Activated naive CD4-positive, alpha-beta T cell treated with anti-CD3 and anti-CD28 coated beads for 36 hours (primary cell): ENCODE measurements around the gene UPF2. TPM values are rescaled to one million over a fixed set of nuclear protein-coding genes. Genes with fewer than 3 reads are reported as not detected.

Experiments
- CTCF ChIA-PET: fragments of 350-600 bp; sonication (Branson Sonifier 250); formaldehyde crosslinking; loops from one replicate; lab custom pipeline; 2021; ENCODE audit warnings: antibody characterized with exemption; lab: Charles Lee
- DNase-seq: peaks from one replicate; pipeline ENCODE4 v3.0.0-alpha.2; 2020
- H3K27ac Mint-ChIP-seq: one replicate; pipeline ENCODE4 v1.8.0; 2021; ENCODE audit warnings: mild to moderate bottlenecking, mixed read lengths
- H3K27me3 Mint-ChIP-seq: one replicate; pipeline ENCODE4 v1.8.0; 2021; ENCODE audit warnings: low read depth, mixed read lengths
- H3K36me3 Mint-ChIP-seq: one replicate; pipeline ENCODE4 v1.8.0; 2021; ENCODE audit warnings: low read depth, mixed read lengths
- H3K4me1 Mint-ChIP-seq: one replicate; pipeline ENCODE4 v1.8.0; 2021; ENCODE audit warnings: low read depth, mixed read lengths
- H3K4me3 Mint-ChIP-seq: one replicate; pipeline ENCODE4 v1.8.0; 2021; ENCODE audit warnings: mild to moderate bottlenecking, moderate library complexity, mixed read lengths
- H3K9me3 Mint-ChIP-seq: one replicate; pipeline ENCODE4 v1.8.0; 2021; ENCODE audit warnings: mixed read lengths
- intact Hi-C: fragments of 100-400 bp; cut with micrococcal nuclease; formaldehyde crosslinking; loops from one replicate; pipeline ENCODE4 v1.15.1; 2023
- total RNA-seq, 2 experiments: library from RNA; stranded (reverse); gene quantifications; one replicate each; pipeline ENCODE4 v1.2.3, GENCODE V29; 2021

UPF2 gene
- total RNA-seq, 2 experiments from 2014 or later = 27.5 to 29.5 TPM

DNA sequence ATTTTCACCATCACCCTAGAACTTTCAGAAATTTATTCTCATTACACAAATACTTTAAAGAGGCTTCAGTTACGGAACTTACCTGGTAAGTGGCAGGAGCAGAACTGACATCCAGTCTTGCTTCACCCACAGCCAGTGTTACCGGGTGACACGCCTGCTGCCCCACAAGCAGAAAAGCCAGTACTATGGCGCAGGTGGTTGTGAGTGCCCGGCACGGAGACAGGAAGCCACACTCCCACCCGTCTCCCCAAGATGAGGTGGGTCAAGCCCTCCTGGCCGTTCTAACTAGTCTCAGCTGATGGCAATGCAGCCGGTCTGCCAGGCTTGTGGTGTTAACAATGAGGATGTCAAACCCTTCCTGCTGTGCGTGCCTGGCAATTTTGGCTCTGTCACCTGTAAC, 132.5 kb downstream of the UPF2 start:
- no peak for DNase-seq
- no peak overlapping the region for H3K4me3 Mint-ChIP-seq
- no peaks in the 10 kb centered on the region for H3K9me3 Mint-ChIP-seq
- intact Hi-C loops = no loop called here
- no peak overlapping the region for H3K27ac Mint-ChIP-seq
- no peaks in the 10 kb centered on the region for H3K27me3 Mint-ChIP-seq
- CTCF ChIA-PET = no interaction called here
- H3K36me3 Mint-ChIP-seq = no peaks in the 10 kb centered on the region
- H3K4me1 Mint-ChIP-seq = no peaks in the 10 kb centered on the region

- DNase-seq = no peak
- intact Hi-C loops = no loop called here
- CTCF ChIA-PET = interaction anchor here (0.7 kb wide), 1 partner anchor 77 kb away, joined by 3 read pairs; no protein-coding TSS in a partner anchor
- Mint-ChIP-seq H3K36me3 (no peaks in the 10 kb centered on the region), H3K4me3 (no peak overlapping the region), H3K9me3 (no peaks in the 10 kb centered on the region), H3K27ac (no peak overlapping the region), H3K27me3 (no peaks in the 10 kb centered on the region), H3K4me1 (no peaks in the 10 kb centered on the region)
Measured at GRCh38 chr10:11909618-11910017, 133.0 kb downstream of the UPF2 start.

GRCh38 chr10:11908991-11909390, 133.6 kb downstream of the UPF2 start:
- CTCF ChIA-PET = interaction anchor here (0.7 kb wide), 1 partner anchor 78 kb away, joined by 3 read pairs; no protein-coding TSS in a partner anchor
- no peak overlapping the region for H3K27ac Mint-ChIP-seq
- no peaks in the 10 kb centered on the region for H3K9me3 Mint-ChIP-seq
- H3K4me1 Mint-ChIP-seq = no peaks in the 10 kb centered on the region
- H3K27me3 Mint-ChIP-seq = no peaks in the 10 kb centered on the region
- no peak overlapping the region for H3K4me3 Mint-ChIP-seq
- no peaks in the 10 kb centered on the region for H3K36me3 Mint-ChIP-seq
- no peak for DNase-seq
- intact Hi-C loops = no loop called here

DNA sequence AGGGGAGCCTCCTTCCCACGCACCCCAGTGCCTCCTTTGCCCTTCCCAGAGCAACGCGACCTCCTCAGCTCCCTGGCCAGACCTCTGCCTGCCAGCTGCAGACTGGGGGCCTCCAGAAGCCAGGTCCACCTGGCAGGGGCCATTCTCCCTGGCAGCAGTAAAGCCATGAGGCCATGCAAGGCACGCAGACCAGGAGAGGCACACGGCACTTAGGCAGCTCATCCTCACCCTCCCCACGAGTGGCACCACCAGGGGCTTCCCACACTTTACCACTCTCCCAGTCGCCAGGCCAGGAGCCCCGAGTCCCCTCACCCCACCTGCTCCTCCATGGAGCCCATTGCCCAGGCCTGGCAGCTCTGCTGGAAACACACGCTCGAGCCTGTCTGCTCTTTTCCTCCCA, 134.1 kb downstream of the UPF2 start:
- intact Hi-C loops = no loop called here
- no peaks in the 10 kb centered on the region for H3K27me3 Mint-ChIP-seq
- CTCF ChIA-PET = no interaction called here

DNA sequence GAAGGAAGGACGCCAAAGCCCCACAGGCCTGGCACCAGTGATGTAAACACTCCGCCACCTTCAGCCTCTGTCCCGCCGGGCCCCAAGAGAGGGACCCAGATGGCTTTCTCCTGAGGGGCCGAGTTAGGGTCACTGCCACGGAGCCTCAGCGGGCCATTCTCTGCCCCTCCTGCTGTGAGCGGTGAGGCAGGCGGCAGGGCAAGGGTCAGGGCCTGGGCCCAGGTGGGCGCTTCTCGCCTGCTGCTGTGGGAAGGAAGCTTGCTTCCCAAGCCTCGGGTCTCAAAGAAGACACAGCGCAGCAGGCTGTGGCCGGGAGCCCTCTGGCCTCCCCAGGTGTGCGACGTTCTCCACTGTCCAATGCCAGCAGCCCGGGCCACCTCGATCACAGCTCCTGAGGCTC, 134.7 kb downstream of the UPF2 start:
- no peaks in the 10 kb centered on the region for H3K4me1 Mint-ChIP-seq
- H3K27me3 Mint-ChIP-seq = no peaks in the 10 kb centered on the region
- intact Hi-C loops = no loop called here
- no peak for DNase-seq
- H3K36me3 Mint-ChIP-seq = no peaks in the 10 kb centered on the region
- no peaks in the 10 kb centered on the region for H3K9me3 Mint-ChIP-seq
- CTCF ChIA-PET = no interaction called here
- no peak overlapping the region for H3K4me3 Mint-ChIP-seq
- no peak overlapping the region for H3K27ac Mint-ChIP-seq

More for the DNA sequence above, 134.1 kb downstream of the UPF2 start:
- no peak for DNase-seq
- no peak overlapping the region for H3K4me3 Mint-ChIP-seq
- H3K27ac Mint-ChIP-seq = no peak overlapping the region
- H3K36me3 Mint-ChIP-seq = no peaks in the 10 kb centered on the region
- H3K4me1 Mint-ChIP-seq = no peaks in the 10 kb centered on the region
- no peaks in the 10 kb centered on the region for H3K9me3 Mint-ChIP-seq

DNA sequence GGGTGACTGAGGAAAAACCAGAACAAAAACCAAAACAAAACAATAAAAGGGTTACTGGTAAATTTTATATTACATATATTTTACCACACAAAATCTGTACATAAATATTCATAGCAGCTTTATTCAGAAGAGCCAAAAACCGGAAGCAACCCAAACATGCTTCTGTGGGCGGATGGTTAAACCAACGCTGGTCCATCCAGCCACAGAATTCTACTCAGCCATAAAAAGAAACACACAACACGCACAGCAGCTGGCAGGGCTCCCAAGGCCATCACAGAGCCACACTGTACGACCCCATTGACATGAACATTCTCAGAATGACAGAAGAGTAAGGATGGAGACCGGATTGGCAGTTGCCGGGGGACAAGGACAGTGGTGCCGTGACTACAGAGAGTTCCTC, 135.9 kb downstream of the UPF2 start:
- no peaks in the 10 kb centered on the region for H3K4me1 Mint-ChIP-seq
- no peak overlapping the region for H3K27ac Mint-ChIP-seq
- no peaks in the 10 kb centered on the region for H3K9me3 Mint-ChIP-seq
- H3K27me3 Mint-ChIP-seq = no peaks in the 10 kb centered on the region
- H3K36me3 Mint-ChIP-seq = no peaks in the 10 kb centered on the region
- H3K4me3 Mint-ChIP-seq = no peak overlapping the region
- intact Hi-C loops = no loop called here
- no peak for DNase-seq
- CTCF ChIA-PET = no interaction called here

DNA sequence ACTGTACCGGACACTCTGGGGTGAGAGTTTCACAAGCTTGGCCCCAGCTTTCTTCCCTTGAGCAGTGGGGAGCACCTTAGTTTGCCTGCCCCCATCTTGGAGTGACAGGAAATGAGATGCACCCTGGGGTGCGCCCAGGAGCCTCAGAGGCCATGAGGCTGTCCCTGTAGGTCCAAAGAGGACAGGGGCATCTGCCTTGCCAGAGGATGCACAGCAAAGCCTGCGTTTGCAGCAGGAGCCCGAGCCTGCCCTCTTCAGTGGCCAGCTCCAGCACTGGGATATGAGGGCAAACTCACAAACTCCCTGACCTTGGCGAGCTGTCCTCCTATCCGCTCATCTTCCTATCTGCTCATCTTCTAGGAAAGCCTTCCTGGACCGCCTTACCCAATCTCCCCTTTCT, 140.0 kb downstream of the UPF2 start:
- no peak for DNase-seq
- CTCF ChIA-PET = no interaction called here
- Mint-ChIP-seq H3K9me3 (no peaks in the 10 kb centered on the region), H3K27ac (no peak overlapping the region), H3K4me1 (no peaks in the 10 kb centered on the region), H3K27me3 (no peaks in the 10 kb centered on the region), H3K36me3 (no peaks in the 10 kb centered on the region), H3K4me3 (no peak overlapping the region)
- intact Hi-C loops = no loop called here

DNA sequence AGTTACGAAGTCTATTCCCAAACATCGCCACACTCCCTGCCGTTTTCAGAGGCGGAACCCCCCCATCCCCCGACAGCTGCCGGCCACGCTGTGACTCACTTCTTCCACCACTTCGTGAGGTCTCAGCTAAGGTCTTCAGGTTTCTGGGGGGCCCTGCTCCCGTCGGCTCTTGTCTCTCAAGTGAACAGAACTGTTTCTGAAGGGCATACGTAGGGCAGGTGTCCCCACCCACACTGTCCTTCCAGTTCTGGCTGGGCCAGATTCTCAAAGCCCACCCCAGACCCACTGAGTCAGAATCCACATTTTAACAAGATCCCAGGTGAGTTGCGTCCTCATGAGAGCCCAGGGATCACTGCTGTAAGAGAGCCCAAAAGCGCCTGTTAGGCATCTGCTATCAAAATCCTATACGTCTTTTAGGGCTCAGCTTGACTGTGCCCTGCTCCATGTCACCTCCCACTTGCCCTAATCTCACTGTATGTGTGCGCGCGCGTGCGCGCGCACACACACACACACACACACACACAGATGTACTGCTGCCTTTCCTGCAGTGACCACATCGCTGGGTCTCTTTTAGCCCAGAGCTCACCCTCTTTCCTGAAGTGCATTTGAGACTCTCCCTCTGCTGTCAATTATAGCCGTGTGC, 140.7 kb downstream of the UPF2 start:
- no peak overlapping the region for H3K27ac Mint-ChIP-seq
- H3K27me3 Mint-ChIP-seq = no peaks in the 10 kb centered on the region
- no peaks in the 10 kb centered on the region for H3K4me1 Mint-ChIP-seq
- no peaks in the 10 kb centered on the region for H3K9me3 Mint-ChIP-seq
- intact Hi-C loops = no loop called here
- no peak overlapping the region for H3K4me3 Mint-ChIP-seq
- H3K36me3 Mint-ChIP-seq = no peaks in the 10 kb centered on the region
- no peak for DNase-seq
- CTCF ChIA-PET = no interaction called here

- H3K4me1 Mint-ChIP-seq = no peaks in the 10 kb centered on the region
- H3K4me3 Mint-ChIP-seq = no peak overlapping the region
- no peaks in the 10 kb centered on the region for H3K36me3 Mint-ChIP-seq
- CTCF ChIA-PET = no interaction called here
- H3K9me3 Mint-ChIP-seq = no peaks in the 10 kb centered on the region
- DNase-seq = no peak
- H3K27ac Mint-ChIP-seq = no peak overlapping the region
- H3K27me3 Mint-ChIP-seq = no peaks in the 10 kb centered on the region
- intact Hi-C loops = no loop called here
Measured at GRCh38 chr10:11901454-11901832, 141.2 kb downstream of the UPF2 start.

GRCh38 chr10:11901036-11901301, 141.6 kb downstream of the UPF2 start:
- Mint-ChIP-seq H3K4me3 (no peak overlapping the region), H3K27ac (no peak overlapping the region), H3K9me3 (no peaks in the 10 kb centered on the region), H3K27me3 (no peaks in the 10 kb centered on the region), H3K36me3 (no peaks in the 10 kb centered on the region), H3K4me1 (no peaks in the 10 kb centered on the region)
- intact Hi-C loops = no loop called here
- CTCF ChIA-PET = no interaction called here
- no peak for DNase-seq

- Mint-ChIP-seq H3K9me3 (no peaks in the 10 kb centered on the region), H3K27me3 (no peaks in the 10 kb centered on the region), H3K4me1 (no peaks in the 10 kb centered on the region), H3K27ac (no peak overlapping the region), H3K4me3 (no peak overlapping the region), H3K36me3 (no peaks in the 10 kb centered on the region)
- no peak for DNase-seq
- CTCF ChIA-PET = no interaction called here
- intact Hi-C loops = no loop called here
Measured at GRCh38 chr10:11899067-11899876, 143.3 kb downstream of the UPF2 start.

DNA sequence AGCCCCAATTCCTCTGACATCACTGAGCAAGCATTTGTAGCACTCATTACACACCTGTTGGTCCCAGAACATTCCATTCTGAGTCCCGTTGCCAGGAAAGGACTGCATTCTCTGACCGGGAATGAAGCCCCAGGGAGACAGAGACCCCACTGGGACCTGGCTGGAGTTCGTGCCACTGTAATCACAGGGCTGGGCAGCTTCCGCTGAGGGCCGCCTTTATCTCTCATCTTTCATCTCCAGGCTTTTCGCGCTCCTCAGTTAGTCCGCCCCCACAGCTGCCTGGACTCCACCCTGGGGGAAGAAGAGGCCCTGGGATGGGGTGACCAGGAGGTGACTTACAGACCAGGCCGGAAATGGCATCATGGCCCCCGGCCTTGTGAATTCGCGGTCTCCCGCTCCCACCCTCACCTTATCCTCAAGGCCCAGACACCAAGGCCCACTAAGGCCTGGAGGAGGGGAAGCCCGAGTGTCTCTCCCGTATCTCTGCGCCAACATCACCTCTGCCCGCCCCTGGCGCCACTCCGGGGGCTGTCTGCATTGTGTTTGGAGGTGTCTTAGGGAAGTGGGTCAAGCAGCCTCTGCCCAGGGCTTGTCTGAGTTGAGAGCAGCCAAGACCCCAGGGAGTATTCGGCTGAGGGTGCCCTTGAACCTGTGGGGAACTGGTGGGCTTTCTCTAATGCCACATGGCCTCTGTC, 144.1 kb downstream of the UPF2 start:
- CTCF ChIA-PET = no interaction called here
- no peaks in the 10 kb centered on the region for H3K4me1 Mint-ChIP-seq
- no peaks in the 10 kb centered on the region for H3K36me3 Mint-ChIP-seq
- intact Hi-C loops = no loop called here
- H3K27me3 Mint-ChIP-seq = no peaks in the 10 kb centered on the region
- no peak overlapping the region for H3K27ac Mint-ChIP-seq
- no peaks in the 10 kb centered on the region for H3K9me3 Mint-ChIP-seq
- no peak overlapping the region for H3K4me3 Mint-ChIP-seq
- no peak for DNase-seq

GRCh38 chr10:11898033-11898371, 144.6 kb downstream of the UPF2 start:
- H3K36me3 Mint-ChIP-seq = no peaks in the 10 kb centered on the region
- intact Hi-C loops = no loop called here
- CTCF ChIA-PET = no interaction called here
- H3K27me3 Mint-ChIP-seq = no peaks in the 10 kb centered on the region
- H3K27ac Mint-ChIP-seq = no peak overlapping the region
- H3K4me1 Mint-ChIP-seq = no peaks in the 10 kb centered on the region
- no peak for DNase-seq
- H3K4me3 Mint-ChIP-seq = no peak overlapping the region
- no peaks in the 10 kb centered on the region for H3K9me3 Mint-ChIP-seq
